ENCODE data around the gene HRH4. TPM values are rescaled to one million over a fixed set of nuclear protein-coding genes. Genes with fewer than 3 reads are reported as not detected.

HRH4 gene
- total and polyA plus RNA-seq, 10 donors: 0.02 to 1.8 (median 0.76) TPM; not detected in 2

DNA sequence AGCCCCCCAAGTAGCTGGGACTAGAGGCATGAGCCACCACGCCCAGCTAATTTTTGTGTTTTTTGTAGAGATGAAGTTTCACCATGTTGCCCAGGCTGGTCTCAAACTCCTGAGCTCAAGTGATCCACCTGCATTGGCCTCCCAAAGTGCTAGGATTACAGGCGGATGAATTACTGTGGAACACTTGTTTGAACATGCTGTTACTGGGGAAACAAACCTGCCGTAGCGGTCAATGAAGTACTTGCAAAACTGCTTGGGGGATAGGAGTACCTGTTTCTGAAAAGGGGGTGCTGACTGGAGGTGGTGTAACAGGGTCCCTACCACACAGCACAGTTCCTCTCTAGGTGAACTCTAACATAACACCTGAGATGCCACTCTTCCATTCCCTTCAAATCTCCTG is 39.9 kb upstream of the HRH4 start:
- 93 to 96% (median 93%) methylated on average over 4 of the region's 4 CpGs for WGBS, 5 donors
- TF ChIP-seq POLR2AphosphoS5 (IDR thresholded peaks at IDR 0.05) (no peak), CTCF (IDR thresholded peaks at IDR 0.05 in 8 of 11, conservative IDR thresholded peaks at IDR 0.05 in 3 of 11) (no peak), POLR2A (IDR thresholded peaks at IDR 0.05) (no peak)
- no peaks in the 10 kb centered on the region for H3K4me1 ChIP-seq
- no peak overlapping the region for H3K4me3 ChIP-seq
- DNase-seq: no peak
- peaks cover 0 to under 1% (median 0%) of the 10 kb centered on the region in 8 donors for H3K9me3 ChIP-seq
- no peaks in the 10 kb centered on the region for H3K36me3 ChIP-seq
- H3K27me3 ChIP-seq (replicated peaks in 1 of 7): peaks cover 0 to 60% (median 0%) of the 10 kb centered on the region in 7 donors
- H3K27ac ChIP-seq: no peak overlapping the region
- intact Hi-C loops (cut with DNase I; ENCODE audit: low total_unique reads): no loop called here

DNA sequence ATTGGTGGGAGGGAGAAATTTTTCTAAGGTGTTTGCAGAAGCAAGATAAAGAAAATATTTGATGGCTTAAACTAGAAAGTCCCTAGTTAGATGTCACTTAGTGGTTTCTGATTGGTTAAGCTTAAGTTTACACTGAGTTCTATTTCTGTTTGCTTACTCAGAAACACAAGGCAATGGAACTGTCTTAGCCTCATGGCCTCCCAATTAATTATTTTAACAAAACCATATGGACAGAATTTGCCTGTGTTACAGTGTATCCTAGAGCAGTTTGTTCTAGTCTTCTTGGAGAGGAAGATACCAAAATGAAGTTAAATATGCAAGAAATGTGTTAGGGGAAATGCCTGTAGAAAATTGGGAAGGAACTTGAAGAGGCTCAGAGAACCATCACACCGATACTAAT is 38.6 kb upstream of the HRH4 start:
- H3K4me1 ChIP-seq: peaks cover 0 to 8% (median 0%) of the 10 kb centered on the region in 6 donors
- DNase-seq: no peak
- WGBS, 5 donors: 34 to 66% (median 57%) methylated on average over 1 of the region's 1 CpG
- H3K9me3 ChIP-seq: peaks cover 0 to 5% (median 0%) of the 10 kb centered on the region in 8 donors
- H3K4me3 ChIP-seq: no peak overlapping the region
- H3K27ac ChIP-seq: no peak overlapping the region
- intact Hi-C loops (cut with DNase I; ENCODE audit: low total_unique reads): no loop called here
- no peaks in the 10 kb centered on the region for H3K36me3 ChIP-seq
- TF ChIP-seq POLR2A (IDR thresholded peaks at IDR 0.05): no peak
- TF ChIP-seq CTCF (IDR thresholded peaks at IDR 0.05 in 8 of 11, conservative IDR thresholded peaks at IDR 0.05 in 3 of 11): no peak
- no peak for TF ChIP-seq POLR2AphosphoS5 (IDR thresholded peaks at IDR 0.05)
- H3K27me3 ChIP-seq (replicated peaks in 1 of 7): peaks cover 0 to 60% (median 0%) of the 10 kb centered on the region in 7 donors

- Histone ChIP-seq H3K27me3 (replicated peaks in 1 of 7) (peaks cover 0 to 20% (median 0%) of the 10 kb centered on the region in 7 donors), H3K4me3 (peak overlapping the region; percentile 69 to 93 (median 75)), H3K27ac (peak overlapping the region in 7 of 8 donors; percentile 78 to 88 (median 86)), H3K9me3 (peaks cover 0 to 5% (median 0%) of the 10 kb centered on the region in 8 donors), H3K36me3 (peaks cover 0 to 14% (median 4%) of the 10 kb centered on the region in 6 donors), H3K4me1 (peaks cover 0 to 24% (median 16%) of the 10 kb centered on the region in 6 donors)
- no peak for DNase-seq
- intact Hi-C loops (cut with DNase I; ENCODE audit: low total_unique reads): no loop called here
- 41 to 51% (median 43%) methylated on average over 11 of the region's 11 CpGs for WGBS, 5 donors
- TF ChIP-seq CTCF (IDR thresholded peaks at IDR 0.05 in 8 of 11, conservative IDR thresholded peaks at IDR 0.05 in 3 of 11) (no peak), POLR2AphosphoS5 (IDR thresholded peaks at IDR 0.05) (no peak), POLR2A (IDR thresholded peaks at IDR 0.05) (no peak)
Measured at GRCh38 chr18:24426073-24426397, 34.4 kb upstream of the HRH4 start.

DNA sequence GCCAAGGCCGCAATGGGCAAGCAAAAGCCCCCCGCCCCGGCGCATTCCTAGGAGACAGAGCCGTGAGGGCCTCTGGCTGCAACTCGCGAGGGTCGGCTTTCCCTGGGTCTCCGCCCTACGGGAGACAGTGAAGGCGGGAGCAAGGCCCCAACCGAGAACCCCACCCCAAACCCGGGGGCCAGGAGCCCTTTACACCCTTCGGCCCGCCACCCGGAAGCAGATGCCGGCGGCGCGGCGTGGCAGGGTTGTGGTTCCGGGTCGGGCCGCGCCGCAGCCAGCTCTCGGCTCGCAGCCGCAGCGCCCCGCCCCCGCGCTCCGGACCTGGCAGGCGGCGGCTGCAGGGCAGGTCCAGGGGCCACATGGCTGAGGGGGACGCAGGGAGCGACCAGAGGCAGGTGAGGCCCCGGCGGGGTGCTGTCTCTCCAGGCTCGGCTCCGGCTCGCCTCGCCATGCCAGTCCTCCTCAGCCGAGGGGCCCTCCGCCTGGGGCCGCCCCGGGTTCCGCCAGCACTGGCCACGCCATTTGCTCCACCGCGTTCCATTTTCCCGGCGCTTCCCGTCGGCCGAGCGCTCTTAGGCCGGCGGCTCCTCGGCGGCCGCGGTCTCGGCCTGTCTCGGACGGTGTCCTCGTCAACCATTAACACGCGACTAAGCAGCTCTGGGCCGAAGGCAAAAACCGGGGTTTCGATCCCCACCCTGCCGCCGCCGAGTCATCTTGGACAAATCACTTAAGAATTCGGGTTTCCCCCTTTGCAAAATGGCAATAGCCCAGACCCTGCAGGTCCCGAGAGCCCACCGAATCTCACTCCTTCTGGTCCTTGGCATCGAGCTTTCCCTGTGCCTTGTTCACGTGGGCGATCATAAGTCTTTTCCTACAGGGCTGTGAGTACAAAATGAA is 33.8 kb upstream of the HRH4 start, which contains the start of gene IMPACT:
Gene IMPACT, plus strand, starts transcription at position 273 of the 897 bp plus-strand sequence. Its CDS starts 87 bp downstream, at position 360.
- 2 to 6% (median 2%) methylated on average over 28 to 82 of the region's 82 CpGs for WGBS, 5 donors
- TF ChIP-seq CTCF (IDR thresholded peaks at IDR 0.05 in 8 of 11, conservative IDR thresholded peaks at IDR 0.05 in 3 of 11) (no peak), POLR2AphosphoS5 (IDR thresholded peaks at IDR 0.05) (peak; percentile 80 to 85 (median 85)), POLR2A (IDR thresholded peaks at IDR 0.05) (peak in 2 of 3 donors; percentile 14 to 37)
- peak within 1 kb of the TSS; percentile 78 to 88 (median 86) for H3K27ac ChIP-seq

More for the DNA sequence above, 33.8 kb upstream of the HRH4 start, which contains the start of gene IMPACT:
- peaks cover 0 to 19% (median 0%) of the 10 kb centered on the region in 7 donors for H3K27me3 ChIP-seq (replicated peaks in 1 of 7)
- H3K9me3 ChIP-seq: peaks cover 0 to 5% (median 0%) of the 10 kb centered on the region in 8 donors
- H3K4me1 ChIP-seq: peaks cover 0 to 24% (median 16%) of the 10 kb centered on the region in 6 donors
- H3K36me3 ChIP-seq: peaks cover 0 to 20% (median 4%) of the 10 kb centered on the region in 6 donors
- DNase-seq: peak; percentile 94
- intact Hi-C loops (cut with DNase I; ENCODE audit: low total_unique reads): no loop called here
- H3K4me3 ChIP-seq: peak within 1 kb of the TSS; percentile 69 to 93 (median 75)
